ENCODE data around the gene MAST3. TPM values are rescaled to one million over a fixed set of nuclear protein-coding genes. Genes with fewer than 3 reads are reported as not detected.

The MAST3 gene
- total RNA-seq, 1 donor from 2014 or later, result 4.6 TPM

DNA sequence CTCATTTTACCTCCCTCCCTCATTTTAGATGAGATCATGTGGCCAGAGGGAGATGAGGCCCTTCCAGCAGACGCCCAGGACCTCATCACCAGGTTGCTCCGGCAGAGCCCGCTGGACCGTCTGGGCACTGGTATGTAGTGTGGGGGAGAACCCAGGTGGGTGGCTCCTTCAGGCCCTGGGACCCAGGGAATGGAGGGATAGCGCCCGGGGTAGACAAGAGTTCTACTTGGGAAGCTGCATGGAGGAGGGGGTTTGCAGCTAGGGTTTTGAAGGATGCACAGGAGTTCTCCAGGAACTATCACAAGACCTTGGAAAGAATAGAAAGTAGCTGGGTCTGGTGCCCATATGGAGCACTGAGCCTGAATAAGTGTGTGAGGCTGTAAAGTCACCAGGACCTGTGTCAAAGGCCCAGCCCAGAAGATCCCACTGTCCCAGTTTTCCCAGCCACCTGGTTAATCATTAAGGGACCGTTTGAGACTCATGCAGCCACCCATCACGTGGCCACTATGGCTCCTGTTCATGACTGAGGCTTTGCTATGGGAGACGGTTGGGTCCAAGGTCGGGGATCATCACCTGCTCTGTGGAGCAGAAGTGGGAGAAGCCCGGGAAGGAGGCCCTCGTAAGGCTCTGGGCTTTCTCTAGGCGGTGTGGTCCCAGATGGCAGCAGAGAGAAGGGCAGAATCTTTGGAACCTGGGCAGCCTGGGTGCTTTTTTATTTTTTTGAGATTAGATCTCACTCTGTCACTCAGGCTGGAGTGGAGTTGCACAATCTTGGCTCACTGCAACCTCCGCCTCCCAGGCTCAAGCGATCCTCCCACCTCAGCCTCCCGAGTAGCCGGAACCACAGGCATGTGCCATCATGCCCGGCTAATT, 38.4 kb downstream of the MAST3 start:
- no peak overlapping the region for H3K4me3 ChIP-seq (ENCODE audit: low read depth, low read length)
- no peaks in the 10 kb centered on the region for H3K27me3 ChIP-seq (ENCODE audit: control insufficient read depth, insufficient read depth, low read length)
- TF ChIP-seq, protein P1, sequence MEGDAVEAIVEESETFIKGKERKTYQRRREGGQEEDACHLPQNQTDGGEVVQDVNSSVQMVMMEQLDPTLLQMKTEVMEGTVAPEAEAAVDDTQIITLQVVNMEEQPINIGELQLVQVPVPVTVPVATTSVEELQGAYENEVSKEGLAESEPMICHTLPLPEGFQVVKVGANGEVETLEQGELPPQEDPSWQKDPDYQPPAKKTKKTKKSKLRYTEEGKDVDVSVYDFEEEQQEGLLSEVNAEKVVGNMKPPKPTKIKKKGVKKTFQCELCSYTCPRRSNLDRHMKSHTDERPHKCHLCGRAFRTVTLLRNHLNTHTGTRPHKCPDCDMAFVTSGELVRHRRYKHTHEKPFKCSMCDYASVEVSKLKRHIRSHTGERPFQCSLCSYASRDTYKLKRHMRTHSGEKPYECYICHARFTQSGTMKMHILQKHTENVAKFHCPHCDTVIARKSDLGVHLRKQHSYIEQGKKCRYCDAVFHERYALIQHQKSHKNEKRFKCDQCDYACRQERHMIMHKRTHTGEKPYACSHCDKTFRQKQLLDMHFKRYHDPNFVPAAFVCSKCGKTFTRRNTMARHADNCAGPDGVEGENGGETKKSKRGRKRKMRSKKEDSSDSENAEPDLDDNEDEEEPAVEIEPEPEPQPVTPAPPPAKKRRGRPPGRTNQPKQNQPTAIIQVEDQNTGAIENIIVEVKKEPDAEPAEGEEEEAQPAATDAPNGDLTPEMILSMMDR (IDR thresholded peaks at IDR 0.05; ENCODE audit: insufficient read depth, low read length, poor library complexity, severe bottlenecking), result no peak
- H3K36me3 ChIP-seq (ENCODE audit: control insufficient read depth, insufficient read depth, low read length), result no peaks in the 10 kb centered on the region
- no peak for DNase-seq (ENCODE audit: low read depth)

GRCh38 chr19:18137242-18137641, 39.7 kb downstream of the MAST3 start:
- H3K27me3 ChIP-seq (ENCODE audit: control insufficient read depth, insufficient read depth, low read length), result no peaks in the 10 kb centered on the region
- H3K36me3 ChIP-seq (ENCODE audit: control insufficient read depth, insufficient read depth, low read length), result peaks cover 1% of the 10 kb centered on the region
- no peak for DNase-seq (ENCODE audit: low read depth)
- no peak overlapping the region for H3K4me3 ChIP-seq (ENCODE audit: low read depth, low read length)
- TF ChIP-seq, protein P1 (IDR thresholded peaks at IDR 0.05; ENCODE audit: insufficient read depth, low read length, poor library complexity, severe bottlenecking), result no peak

GRCh38 chr19:18137657-18138339, 40.2 kb downstream of the MAST3 start:
- H3K27me3 ChIP-seq (ENCODE audit: control insufficient read depth, insufficient read depth, low read length), result no peaks in the 10 kb centered on the region
- TF ChIP-seq, protein P1 (IDR thresholded peaks at IDR 0.05; ENCODE audit: insufficient read depth, low read length, poor library complexity, severe bottlenecking), result no peak
- H3K36me3 ChIP-seq (ENCODE audit: control insufficient read depth, insufficient read depth, low read length), result peaks cover 1% of the 10 kb centered on the region
- H3K4me3 ChIP-seq (ENCODE audit: low read depth, low read length), result no peak overlapping the region
- no peak for DNase-seq (ENCODE audit: low read depth)

DNA sequence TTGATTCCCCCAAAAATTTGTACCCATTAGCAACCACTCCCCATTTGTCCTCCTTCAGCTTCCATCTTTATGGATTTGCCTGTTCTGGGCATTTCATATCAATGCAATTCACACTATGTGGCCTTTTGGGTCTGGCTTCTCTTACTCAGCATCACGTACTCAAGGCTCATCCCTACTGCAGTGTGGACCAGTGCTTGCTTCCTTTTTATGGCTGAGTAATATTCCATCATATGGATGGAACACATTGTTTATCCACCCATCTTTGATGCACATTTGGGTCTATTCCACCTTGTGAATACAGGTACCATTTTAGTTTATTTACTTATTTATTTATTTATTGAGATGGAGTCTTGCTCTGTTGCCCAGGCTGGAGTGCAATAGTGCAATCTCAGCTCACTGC, 42.9 kb downstream of the MAST3 start:
- DNase-seq (ENCODE audit: low read depth), result no peak
- Histone ChIP-seq H3K4me3 (ENCODE audit: low read depth, low read length) (no peak overlapping the region), H3K27me3 (ENCODE audit: control insufficient read depth, insufficient read depth, low read length) (no peaks in the 10 kb centered on the region), H3K36me3 (ENCODE audit: control insufficient read depth, insufficient read depth, low read length) (peaks cover 1% of the 10 kb centered on the region)
- TF ChIP-seq, protein P1 (IDR thresholded peaks at IDR 0.05; ENCODE audit: insufficient read depth, low read length, poor library complexity, severe bottlenecking), result no peak

DNA sequence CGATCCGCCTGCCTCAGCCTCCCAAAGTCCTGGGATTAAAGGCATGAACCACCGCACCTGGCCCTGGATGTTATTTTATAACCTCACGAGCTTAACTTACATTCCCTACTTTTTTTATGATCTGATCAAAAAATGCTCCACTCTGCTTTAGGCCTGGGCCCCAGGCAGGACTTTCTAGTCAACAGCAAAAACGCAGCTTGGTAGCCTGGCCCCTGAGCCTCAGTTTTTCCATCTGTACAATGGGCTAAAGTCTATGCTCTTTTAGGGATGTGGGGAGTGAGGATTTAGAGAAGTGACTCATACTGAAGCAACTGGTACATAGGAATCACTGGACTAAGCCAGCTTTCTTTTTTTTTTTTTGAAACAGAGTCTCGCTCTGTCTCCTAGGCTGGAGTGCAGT, 43.5 kb downstream of the MAST3 start:
- no peak for DNase-seq (ENCODE audit: low read depth)
- Histone ChIP-seq H3K27me3 (ENCODE audit: control insufficient read depth, insufficient read depth, low read length) (no peaks in the 10 kb centered on the region), H3K4me3 (ENCODE audit: low read depth, low read length) (no peak overlapping the region), H3K36me3 (ENCODE audit: control insufficient read depth, insufficient read depth, low read length) (peaks cover 1% of the 10 kb centered on the region)
- TF ChIP-seq, protein P1 (IDR thresholded peaks at IDR 0.05; ENCODE audit: insufficient read depth, low read length, poor library complexity, severe bottlenecking), result no peak
